Endodermal cell (in vitro differentiated cells): ENCODE results near the gene CLSTN2. TPM values are rescaled to one million over a fixed set of nuclear protein-coding genes. Genes with fewer than 3 reads are reported as not detected.

Experiments used
- DNase-seq: peaks from one replicate; pipeline ENCODE4 v3.0.0-alpha.2; 2017
- H3K27ac ChIP-seq: 2 replicates; pipeline ENCODE4 v1.5.1; 2013; ENCODE audit warnings: mild to moderate bottlenecking, low read depth, low read length, moderate library complexity
- H3K27me3 ChIP-seq: 2 replicates; pipeline ENCODE4 v1.6.1; 2013; ENCODE audit warnings: mild to moderate bottlenecking, low read length, moderate library complexity; ENCODE audit not compliant: insufficient read depth, control insufficient read depth, poor library complexity, severe bottlenecking
- H3K36me3 ChIP-seq: 2 replicates; pipeline ENCODE4 v1.7.0; 2013; ENCODE audit warnings: mild to moderate bottlenecking, low read length, moderate library complexity; ENCODE audit not compliant: control insufficient read depth, insufficient read depth
- H3K4me1 ChIP-seq: one replicate; pipeline ENCODE4 v1.7.0; 2013; ENCODE audit warnings: low read length; ENCODE audit not compliant: control insufficient read depth, insufficient read depth
- H3K4me3 ChIP-seq: 2 replicates; pipeline ENCODE4 v1.5.1; 2013; ENCODE audit warnings: mild to moderate bottlenecking, low read length, moderate library complexity
- H3K9ac ChIP-seq: 2 replicates; pipeline ENCODE4 v1.6.1; 2013; ENCODE audit warnings: mild to moderate bottlenecking, low read length, moderate library complexity; ENCODE audit not compliant: poor library complexity, severe bottlenecking; ENCODE audit errors: extremely low read depth
- H3K9me3 ChIP-seq: 2 replicates; pipeline ENCODE4 v1.6.1; 2013; ENCODE audit warnings: mild to moderate bottlenecking, low read length, moderate library complexity; ENCODE audit not compliant: control insufficient read depth
- H3K27ac Mint-ChIP-seq: 2 replicates; pipeline ENCODE4 v1.8.0; 2020; ENCODE audit warnings: mixed read lengths
- H3K27me3 Mint-ChIP-seq: 2 replicates; pipeline ENCODE4 v1.8.0; 2021; ENCODE audit warnings: mild to moderate bottlenecking, mixed read lengths; ENCODE audit not compliant: insufficient read depth
- H3K36me3 Mint-ChIP-seq: 2 replicates; pipeline ENCODE4 v1.8.0; 2020; ENCODE audit warnings: low read depth, mixed read lengths
- H3K4me1 Mint-ChIP-seq: 2 replicates; pipeline ENCODE4 v1.8.0; 2020; ENCODE audit warnings: mixed read lengths
- H3K4me3 Mint-ChIP-seq: 2 replicates; pipeline ENCODE4 v1.8.0; 2020; ENCODE audit warnings: mild to moderate bottlenecking, moderate library complexity, mixed read lengths
- H3K9me3 Mint-ChIP-seq: 2 replicates; pipeline ENCODE4 v1.8.0; 2020; ENCODE audit warnings: mild to moderate bottlenecking, mixed read lengths
- CTCF ChIP-seq: fragments of 200-600 bp; sonication (generic); conservative IDR thresholded peaks from 2 replicates; pipeline ENCODE4 v1.5.0; 2021; ENCODE audit warnings: antibody characterized with exemption, mild to moderate bottlenecking
- WGBS, 2 experiments: methylation state at CpG; one replicate each; pipeline versions ENCODE4 v1.1.5 to v1.1.7; 2013; ENCODE audit warnings: missing lambda C conversion rate in 2 of 2, mixed read lengths in 1 of 2; ENCODE audit not compliant: insufficient coverage in 1 of 2, insufficient read length in 1 of 2; 5-methylcytosine and 5-hydroxymethylcytosine counted together
- total RNA-seq, 2 donors: library from RNA; stranded (reverse); fragmentation: NEBNext Ultra II Directional in 1 of 2; extraction: Animal tissue kit (Norgen Biotek cat#: 25700) in 1 of 2; gene quantifications; 2 replicates in 1 of 2; 3 replicates in 1 of 2; pipeline ENCODE4 v1.2.1, GENCODE V29; 2021

CLSTN2 gene
- total RNA-seq, 2 donors from 2014 or later, result 0.13 to 0.42 TPM

DNA sequence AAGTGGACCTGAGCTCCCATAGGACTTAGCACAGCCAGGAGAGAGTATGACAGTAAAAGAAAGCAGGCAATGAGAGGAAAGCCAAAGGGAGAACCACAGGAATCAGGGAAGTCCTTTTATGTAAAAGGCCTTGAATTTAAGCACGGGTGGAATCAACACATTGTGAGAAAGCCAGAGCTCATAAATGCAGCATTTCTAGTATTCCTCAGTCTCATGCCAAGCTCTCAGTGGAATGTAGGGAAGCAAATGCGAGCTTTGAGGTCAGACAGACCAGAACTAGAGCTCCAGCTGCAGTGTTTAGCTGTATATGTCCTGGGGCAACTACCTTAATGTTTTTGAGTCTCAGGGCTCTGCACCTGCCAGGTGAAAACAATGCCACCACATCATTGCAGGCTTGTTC is 610.8 kb downstream of the CLSTN2 start:
- 85 to 89% methylated on average over 2 of the region's 2 CpGs for WGBS, 2 experiments
- H3K27me3 Mint-ChIP-seq, result peaks cover 2% of the 10 kb centered on the region

GRCh38 chr3:140546649-140547048 is 611.7 kb downstream of the CLSTN2 start:
- no peaks in the 10 kb centered on the region for H3K9me3 Mint-ChIP-seq
- DNase-seq, result no peak
- H3K36me3 Mint-ChIP-seq, result no peaks in the 10 kb centered on the region
- H3K27me3 Mint-ChIP-seq, result peaks cover 2% of the 10 kb centered on the region
- 94 to 96% methylated on average over 6 of the region's 6 CpGs for WGBS, 2 experiments
- H3K27ac ChIP-seq, result no peak overlapping the region
- H3K4me3 ChIP-seq, result no peak overlapping the region
- H3K36me3 ChIP-seq, result no peaks in the 10 kb centered on the region
- no peak overlapping the region for H3K27ac Mint-ChIP-seq
- no peaks in the 10 kb centered on the region for H3K4me1 ChIP-seq
- no peaks in the 10 kb centered on the region for H3K9me3 ChIP-seq
- no peaks in the 10 kb centered on the region for H3K4me1 Mint-ChIP-seq
- no peaks in the 10 kb centered on the region for H3K27me3 ChIP-seq
- no peak overlapping the region for H3K4me3 Mint-ChIP-seq
- peak; percentile 45 for TF ChIP-seq CTCF
- no peak overlapping the region for H3K9ac ChIP-seq

More for the DNA sequence above, 610.8 kb downstream of the CLSTN2 start:
- Mint-ChIP-seq H3K9me3 (no peaks in the 10 kb centered on the region), H3K27ac (peak overlapping the region; percentile 3), H3K4me1 (no peaks in the 10 kb centered on the region), H3K4me3 (no peak overlapping the region), H3K36me3 (no peaks in the 10 kb centered on the region)
- no peaks in the 10 kb centered on the region for H3K4me1 ChIP-seq
- DNase-seq, result no peak
- H3K4me3 ChIP-seq, result no peak overlapping the region
- H3K9ac ChIP-seq, result no peak overlapping the region
- H3K9me3 ChIP-seq, result no peaks in the 10 kb centered on the region
- no peak for TF ChIP-seq CTCF
- no peaks in the 10 kb centered on the region for H3K27me3 ChIP-seq
- no peak overlapping the region for H3K27ac ChIP-seq
- H3K36me3 ChIP-seq, result no peaks in the 10 kb centered on the region

DNA sequence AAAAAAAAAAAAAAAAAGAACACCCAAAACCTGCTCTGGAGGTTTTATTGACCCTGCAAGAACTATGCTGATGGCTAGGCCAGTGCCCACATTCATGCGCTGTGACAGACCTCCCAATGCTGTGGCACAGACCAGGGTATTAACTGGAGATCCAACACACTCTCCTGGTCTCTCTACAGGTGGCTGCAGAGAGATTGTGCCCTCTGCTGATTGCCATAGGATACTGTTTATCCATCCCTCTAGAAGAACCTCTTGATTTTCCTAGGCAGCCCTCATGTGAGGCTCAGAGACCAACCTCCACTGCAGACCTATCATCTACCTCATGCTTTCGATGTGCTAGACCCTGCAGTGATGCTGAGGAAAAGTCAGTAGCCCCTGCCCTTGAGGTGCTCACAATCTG is 617.4 kb downstream of the CLSTN2 start:
- Mint-ChIP-seq H3K27ac (no peak overlapping the region), H3K36me3 (no peaks in the 10 kb centered on the region), H3K9me3 (no peaks in the 10 kb centered on the region), H3K4me1 (no peaks in the 10 kb centered on the region), H3K4me3 (no peak overlapping the region), H3K27me3 (no peaks in the 10 kb centered on the region)
- Histone ChIP-seq H3K9ac (no peak overlapping the region), H3K27me3 (no peaks in the 10 kb centered on the region), H3K9me3 (no peaks in the 10 kb centered on the region), H3K4me1 (no peaks in the 10 kb centered on the region), H3K27ac (no peak overlapping the region), H3K36me3 (no peaks in the 10 kb centered on the region), H3K4me3 (no peak overlapping the region)
- WGBS, 2 experiments, result 92 to 100% methylated on average over 1 to 2 of the region's 2 CpGs
- TF ChIP-seq CTCF, result peak; percentile 66
- peak; percentile 50 for DNase-seq
